H1 (cell line): ENCODE measurements around the gene ZC2HC1C. TPM values are rescaled to one million over a fixed set of nuclear protein-coding genes. Genes with fewer than 3 reads are reported as not detected.

Experiments used
- CTCF ChIA-PET: fragments of 300-600 bp; sonication (Branson Sonifier 250); formaldehyde crosslinking; loops from one replicate; lab custom pipeline; 2021; ENCODE audit not compliant: partially characterized antibody; lab: Charles Lee
- POLR2A ChIA-PET: fragments of 300-600 bp; sonication (Branson Sonifier 250); formaldehyde crosslinking; loops from one replicate; lab custom pipeline; 2021; ENCODE audit warnings: inconsistent platforms; ENCODE audit not compliant: partially characterized antibody; lab: Charles Lee
- DNase-seq, 2 experiments: peaks; one replicate each; pipeline versions ENCODE4 v3.0.0 to v3.0.0-alpha.2; 2010 to 2022; ENCODE audit warnings: low spot score in 2 of 2, low read depth in 1 of 2, mixed read lengths in 1 of 2
- FAIRE-seq: peaks from 2 replicates; lab custom pipeline; 2011; peaks lifted over from hg19 to GRCh38; lab: Jason Lieb, UNC
- H2AFZ ChIP-seq: 2 replicates; pipeline ENCODE4 v1.8.1; 2012; ENCODE audit warnings: low read length, inconsistent platforms
- H2AK5ac ChIP-seq: 2 replicates; pipeline ENCODE4 v1.6.1; 2013; ENCODE audit warnings: low read depth, low read length
- H2BK120ac ChIP-seq: replicated peaks from 2 replicates; pipeline ENCODE3; 2013; ENCODE audit warnings: low read depth, low read length, inconsistent platforms
- H2BK12ac ChIP-seq: 2 replicates; pipeline ENCODE4 v1.6.1; 2013; ENCODE audit warnings: low read depth, low read length
- H2BK15ac ChIP-seq: 2 replicates; pipeline ENCODE4 v1.6.1; 2013; ENCODE audit warnings: low read length
- H2BK20ac ChIP-seq: 2 replicates; pipeline ENCODE4 v1.6.1; 2013; ENCODE audit warnings: low read length
- H2BK5ac ChIP-seq: 2 replicates; pipeline ENCODE4 v1.6.1; 2013; ENCODE audit warnings: low read depth, low read length
- H3K14ac ChIP-seq: 2 replicates; pipeline ENCODE4 v1.6.1; 2013; ENCODE audit warnings: inconsistent platforms; ENCODE audit not compliant: insufficient read length
- H3K18ac ChIP-seq: 2 replicates; pipeline ENCODE4 v1.6.1; 2013; ENCODE audit warnings: low read length; ENCODE audit errors: extremely low read depth
- H3K23ac ChIP-seq: 2 replicates; pipeline ENCODE4 v1.6.1; 2013; ENCODE audit warnings: inconsistent platforms; ENCODE audit not compliant: insufficient read length
- H3K23me2 ChIP-seq: 2 replicates; pipeline ENCODE4 v1.6.1; 2013; ENCODE audit warnings: low read depth, low read length
- H3K27ac ChIP-seq: 2 replicates; pipeline ENCODE4 v1.6.1; 2011; ENCODE audit warnings: low read depth, low read length, inconsistent platforms
- H3K27me3 ChIP-seq, 4 experiments: replicated peaks in 1 of 4; 1 replicate in 1 of 4; 2 replicates in 3 of 4; pipeline versions ENCODE4 v1.6.1 to v1.8.1; 2011 to 2013; ENCODE audit warnings: low read length in 3 of 4, mild to moderate bottlenecking in 3 of 4, inconsistent platforms in 2 of 4, mixed read lengths in 2 of 4, moderate library complexity in 1 of 4; ENCODE audit not compliant: control insufficient read depth in 3 of 4, insufficient read depth in 3 of 4; ENCODE audit errors: extremely low read depth in 1 of 4
- H3K36me3 ChIP-seq, 4 experiments: 2 replicates each; pipeline versions ENCODE4 v1.6.1 to v1.8.1; 2011 to 2013; ENCODE audit warnings: mild to moderate bottlenecking in 4 of 4, low read length in 3 of 4, moderate library complexity in 2 of 4, control low read depth in 1 of 4, inconsistent platforms in 1 of 4; ENCODE audit not compliant: insufficient read depth in 4 of 4, control insufficient read depth in 2 of 4
- H3K4ac ChIP-seq: replicated peaks from 2 replicates; pipeline ENCODE3; 2013; ENCODE audit warnings: low read length, low read depth, mixed read lengths, inconsistent platforms; ENCODE audit not compliant: insufficient read length
- H3K4me1 ChIP-seq, 4 experiments: replicated peaks in 1 of 4; 1 replicate in 1 of 4; 2 replicates in 3 of 4; pipeline versions ENCODE4 v1.6.1 to v1.8.1; 2011 to 2013; ENCODE audit warnings: low read length in 3 of 4, inconsistent platforms in 2 of 4, mixed read lengths in 1 of 4; ENCODE audit not compliant: insufficient read depth in 4 of 4, control insufficient read depth in 3 of 4
- H3K4me2 ChIP-seq, 2 experiments: 2 replicates each; pipeline versions ENCODE4 v1.6.1 to v1.8.1; 2011 to 2013; ENCODE audit warnings: low read depth in 2 of 2, low read length in 2 of 2, control low read depth in 1 of 2, inconsistent platforms in 1 of 2, mild to moderate bottlenecking in 1 of 2; ENCODE audit not compliant: insufficient read depth in 1 of 2
- H3K4me3 ChIP-seq, 4 experiments: fragments of 200-600, 300-600 bp in 1 of 4; sonication (generic), shearing (Covaris generic), sonication (Bioruptor Twin) in 1 of 4; 2 replicates each; pipeline versions ENCODE4 v1.5.1 to v1.8.1; 2011 to 2016; ENCODE audit warnings: low read length in 4 of 4, low read depth in 3 of 4, control low read depth in 2 of 4, inconsistent platforms in 2 of 4, mild to moderate bottlenecking in 2 of 4, mixed read lengths in 1 of 4, moderate library complexity in 1 of 4; ENCODE audit not compliant: insufficient read depth in 2 of 4; ENCODE audit errors: extremely low read depth in 1 of 4
- H3K56ac ChIP-seq: replicated peaks from 2 replicates; pipeline ENCODE3; 2013; ENCODE audit warnings: low read depth, mild to moderate bottlenecking, mixed read lengths, low read length, inconsistent platforms; ENCODE audit not compliant: insufficient read length
- H3K79me1 ChIP-seq: 2 replicates; pipeline ENCODE4 v1.6.1; 2013; ENCODE audit warnings: low read depth, low read length, control low read depth
- H3K79me2 ChIP-seq, 2 experiments: 2 replicates each; pipeline versions ENCODE4 v1.6.1 to v1.8.1; 2012 to 2013; ENCODE audit warnings: low read length in 2 of 2, mild to moderate bottlenecking in 2 of 2, inconsistent platforms in 1 of 2; ENCODE audit not compliant: insufficient read depth in 2 of 2, control insufficient read depth in 1 of 2
- H3K9ac ChIP-seq, 4 experiments: replicated peaks in 1 of 4; 1 replicate in 1 of 4; 2 replicates in 3 of 4; pipeline versions ENCODE4 v1.6.1 to v1.8.1; 2011 to 2013; ENCODE audit warnings: low read depth in 3 of 4, low read length in 3 of 4, control low read depth in 2 of 4, mild to moderate bottlenecking in 2 of 4, moderate library complexity in 2 of 4, inconsistent platforms in 1 of 4; ENCODE audit errors: extremely low read depth in 1 of 4
- H3K9me3 ChIP-seq, 2 experiments: 2 replicates each; pipeline versions ENCODE4 v1.6.1 to v1.8.1; 2012 to 2013; ENCODE audit warnings: mild to moderate bottlenecking in 2 of 2, moderate library complexity in 2 of 2, control low read depth in 1 of 2, inconsistent platforms in 1 of 2, low read depth in 1 of 2, low read length in 1 of 2, mixed read lengths in 1 of 2; ENCODE audit not compliant: insufficient read depth in 2 of 2
- H4K20me1 ChIP-seq, 2 experiments: replicated peaks in 1 of 2; 2 replicates each; pipeline versions ENCODE3 to v1.8.1; 2011 to 2013; ENCODE audit warnings: inconsistent platforms in 2 of 2, low read length in 2 of 2, mild to moderate bottlenecking in 1 of 2; ENCODE audit not compliant: insufficient read depth in 2 of 2, control insufficient read depth in 1 of 2
- H4K5ac ChIP-seq: 2 replicates; pipeline ENCODE4 v1.6.1; 2013; ENCODE audit warnings: low read length, low read depth, mixed read lengths, inconsistent platforms; ENCODE audit not compliant: insufficient read length
- H4K8ac ChIP-seq: 2 replicates; pipeline ENCODE4 v1.8.0; 2013; ENCODE audit warnings: mild to moderate bottlenecking, moderate library complexity, low read length, inconsistent platforms; ENCODE audit not compliant: insufficient read depth; ENCODE audit errors: extremely low read depth
- H4K91ac ChIP-seq: replicated peaks from 2 replicates; pipeline ENCODE3; 2013; ENCODE audit warnings: low read length, mixed read lengths, inconsistent platforms; ENCODE audit not compliant: insufficient read length
- BACH1 ChIP-seq: IDR thresholded peaks from 2 replicates; pipeline ENCODE4 v1.6.1; 2012; ENCODE audit warnings: low read length, improper control_type of control experiment
- CHD2 ChIP-seq: IDR thresholded peaks from 2 replicates; pipeline ENCODE4 v1.6.1; 2012; ENCODE audit warnings: low read length, improper control_type of control experiment
- TAF1 ChIP-seq: IDR thresholded peaks from 2 replicates; pipeline ENCODE4 v1.6.1; 2011; ENCODE audit warnings: mild to moderate bottlenecking, low read depth, low read length
- WGBS, 2 experiments: shearing (Covaris generic) in 1 of 2; methylation state at CpG; one replicate each; pipeline versions ENCODE4 v1.1.6 to v1.1.7; 2013 to 2015; ENCODE audit warnings: low lambda C conversion rate in 2 of 2, mixed read lengths in 2 of 2, inconsistent platforms in 1 of 2, low coverage in 1 of 2, missing lambda C conversion rate in 1 of 2; ENCODE audit not compliant: insufficient replicate concordance in 2 of 2, insufficient coverage in 1 of 2, insufficient read length in 1 of 2; ENCODE audit errors: extremely low coverage in 1 of 2, missing lambda C conversion rate in 1 of 2; 5-methylcytosine and 5-hydroxymethylcytosine counted together
- polyA plus RNA-seq, 7 experiments: library from polyadenylated mRNA; depleted of rRNA in 3 of 7; stranded (reverse) in 5 of 7; unstranded in 2 of 7; fragments of >200 nt in 5 of 7; fragments of 200-250 nt in 2 of 7; gene quantifications; 1 replicate in 5 of 7; 2 replicates in 1 of 7; 4 replicates in 1 of 7; pipeline versions ENCODE4 v1.2.1 to v1.2.3, GENCODE V29; 2011 to 2013; ENCODE audit warnings: missing spikeins in 2 of 7, mixed read lengths in 2 of 7
- total RNA-seq: library from RNA; stranded (reverse); fragmentation: NEBNext Ultra II Directional; extraction: Animal tissue kit (Norgen Biotek cat#: 25700); gene quantifications from 2 replicates; pipeline ENCODE4 v1.2.1, GENCODE V29; 2021

ZC2HC1C gene
- total and polyA plus RNA-seq, 2 of the 8 experiments (the other 6 are each of a cell fraction or from before 2014, with no cell fraction given): 0.57 to 1.2 TPM

DNA sequence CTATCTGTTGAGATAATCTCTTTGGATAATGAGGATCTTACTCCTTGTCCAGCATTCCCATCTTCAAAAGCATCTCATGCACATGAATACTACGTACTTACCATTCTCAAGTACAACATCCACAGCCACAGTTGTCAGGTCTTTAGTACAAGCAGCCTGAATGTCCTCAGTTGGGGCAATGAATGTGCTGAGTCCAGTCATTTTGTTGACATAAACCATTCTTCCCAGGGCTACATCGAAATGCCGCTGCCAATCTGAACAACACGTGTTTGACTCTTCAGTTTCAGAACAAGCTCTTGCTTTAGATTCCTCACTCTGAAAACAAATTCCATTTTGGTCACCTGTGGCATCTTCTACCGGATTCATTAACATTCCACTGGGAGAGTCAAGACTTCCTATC is 23.2 kb upstream of the ZC2HC1C start:
- no peaks in the 10 kb centered on the region for H3K27me3 ChIP-seq
- no peak overlapping the region for H2AK5ac ChIP-seq
- no peak overlapping the region for H4K91ac ChIP-seq
- no peak overlapping the region for H3K27ac ChIP-seq
- no peak overlapping the region for H2BK20ac ChIP-seq
- CTCF ChIA-PET: interaction anchor here (1.2 to 3.4 kb wide), 2 partner anchors 22 to 43 kb away, joined by 3 to 12 read pairs; no protein-coding TSS in a partner anchor
- H3K4me1 ChIP-seq: peaks cover 0 to 4% (median 0%) of the 10 kb centered on the region in 4 experiments; a peak in 3 of 7 replicates
- no peak overlapping the region for H2BK12ac ChIP-seq
- no peaks in the 10 kb centered on the region; the same call in 1 of the 2 replicates for H3K23me2 ChIP-seq
- no peak overlapping the region for H3K56ac ChIP-seq
- H3K14ac ChIP-seq: no peak overlapping the region
- H3K79me1 ChIP-seq: no peaks in the 10 kb centered on the region
- H3K23ac ChIP-seq: no peak overlapping the region
- TF ChIP-seq BACH1 (no peak), TAF1 (no peak), CHD2 (no peak)
- peaks cover 0 to 10% (median 1%) of the 10 kb centered on the region in 4 experiments; a peak in 5 of 8 replicates for H3K36me3 ChIP-seq
- no peak for FAIRE-seq
- no peak overlapping the region for H2BK15ac ChIP-seq
- H4K20me1 ChIP-seq: no peaks in the 10 kb centered on the region
- 95% methylated on average over 5 of the region's 5 CpGs; no CpG with 5 or more reads in 1 of the 2 experiments for whole genome bisulfite sequencing, 2 experiments
- no peak overlapping the region for H4K8ac ChIP-seq
- H2BK5ac ChIP-seq: no peak overlapping the region
- no peak overlapping the region for H3K4ac ChIP-seq
- H2BK120ac ChIP-seq: no peak overlapping the region
- H2AFZ ChIP-seq: no peak overlapping the region
- no peak for DNase-seq
- H3K4me3 ChIP-seq: no peak overlapping the region
- no peak overlapping the region for H3K18ac ChIP-seq
- no peaks in the 10 kb centered on the region for H3K79me2 ChIP-seq
- POLR2A ChIA-PET: interaction anchor here (0.7 to 1.6 kb wide), 3 partner anchors 10 to 140 kb away, joined by 3 to 6 read pairs (median 3); no protein-coding TSS in a partner anchor
- no peak overlapping the region for H3K4me2 ChIP-seq
- no peaks in the 10 kb centered on the region for H3K9me3 ChIP-seq
- H3K9ac ChIP-seq: no peak overlapping the region
- no peak overlapping the region for H4K5ac ChIP-seq
